SK-N-MC (cell line): ENCODE data around the gene TMEM131.

Experiments
- EZH2 ChIP-seq: fragments of 200-600 bp; sonication (generic); IDR thresholded peaks from one replicate; pipeline ENCODE4 v1.6.1; 2017; ENCODE audit warnings: antibody characterized with exemption
- FOXP2 ChIP-seq: optimal IDR thresholded peaks from 2 replicates; pipeline ENCODE3; 2011; ENCODE audit warnings: mild to moderate bottlenecking, moderate library complexity; ENCODE audit not compliant: insufficient read depth; ENCODE audit errors: extremely low read length, control extremely low read depth
- POLR2AphosphoS5 ChIP-seq: IDR thresholded peaks from 2 replicates; pipeline ENCODE4 v1.6.1; 2012; ENCODE audit warnings: mild to moderate bottlenecking, low read depth, low read length, borderline replicate concordance

- no peak for TF ChIP-seq EZH2
- TF ChIP-seq FOXP2 = no peak
- no peak for TF ChIP-seq POLR2AphosphoS5
These were observed 8.9 kb upstream of the TMEM131 start for GRCh38 chr2:98004613-98005012.
